HEK293 (cell line): Measurements from ENCODE around the gene MARCO.

Experiments
- CTCF ChIA-PET: fragments of 350-600 bp; formaldehyde crosslinking; extraction: SDS; loops from one replicate; lab custom pipeline; 2021; ENCODE audit warnings: antibody characterized with exemption; lab: Yijun Ruan, JAX
- POLR2A ChIA-PET: fragments of 300-600 bp; formaldehyde crosslinking; extraction: SDS; loops from one replicate; lab custom pipeline; 2020; ENCODE audit warnings: antibody characterized with exemption, inconsistent platforms; lab: Yijun Ruan, JAX
- H3K27ac ChIP-seq: fragments of 200-500 bp; sonication (Bioruptor generic); 2 replicates; pipeline ENCODE4 v1.5.1; 2014; ENCODE audit warnings: low read depth, low read length, control low read depth, inconsistent platforms; ENCODE audit errors: extremely low read depth
- H3K36me3 ChIP-seq, 2 experiments: fragments of 200-500 bp in 1 of 2; sonication (Bioruptor generic) in 1 of 2; 1 replicate in 1 of 2; 2 replicates in 1 of 2; pipeline ENCODE4 v1.5.1; 2014 to 2017; ENCODE audit warnings: inconsistent platforms in 2 of 2, low read length in 2 of 2; ENCODE audit not compliant: control insufficient read depth in 2 of 2, insufficient read depth in 1 of 2
- H3K4me1 ChIP-seq: fragments of 200-500 bp; sonication (Bioruptor generic); 2 replicates; pipeline ENCODE4 v1.5.1; 2014; ENCODE audit warnings: mild to moderate bottlenecking, low read length, inconsistent platforms; ENCODE audit not compliant: control insufficient read depth, insufficient read depth
- H3K4me3 ChIP-seq: 2 replicates; pipeline ENCODE4 v1.5.1; 2011; ENCODE audit warnings: low read depth, mild to moderate bottlenecking, control low read depth, low read length, moderate library complexity
- H3K9me3 ChIP-seq: fragments of 200-500 bp; sonication (Bioruptor generic); 2 replicates; pipeline ENCODE4 v1.5.1; 2014; ENCODE audit warnings: low read depth, low read length, inconsistent platforms; ENCODE audit not compliant: control insufficient read depth, insufficient read depth
- GLI4 ChIP-seq: fragments of 450-650 bp; formaldehyde crosslinking; IDR thresholded peaks from 2 replicates; pipeline ENCODE4 v1.5.1; 2016; ENCODE audit warnings: missing biosample characterization, missing genetic modification characterization
- HOXC10 ChIP-seq: sonication (generic); formaldehyde crosslinking; IDR thresholded peaks from 2 replicates; pipeline ENCODE4 v1.8.1; 2023; ENCODE audit warnings: mild to moderate bottlenecking, missing genetic modification reagents
- MYNN ChIP-seq: fragments of 450-650 bp; formaldehyde crosslinking; IDR thresholded peaks from 2 replicates; pipeline ENCODE4 v1.5.1; 2016; ENCODE audit warnings: missing biosample characterization, missing genetic modification characterization, borderline replicate concordance
- SCRT1 ChIP-seq: fragments of 450-650 bp; formaldehyde crosslinking; IDR thresholded peaks from 2 replicates; pipeline ENCODE4 v1.5.1; 2016; ENCODE audit warnings: missing biosample characterization, missing genetic modification characterization, borderline replicate concordance
- ZFP3 ChIP-seq: fragments of 450-650 bp; formaldehyde crosslinking; IDR thresholded peaks from 2 replicates; pipeline ENCODE4 v1.5.1; 2016; ENCODE audit warnings: low read depth, missing biosample characterization, missing genetic modification characterization
- ZNF114 ChIP-seq: fragments of 450-650 bp; formaldehyde crosslinking; IDR thresholded peaks from 2 replicates; pipeline ENCODE4 v1.5.0; 2017; ENCODE audit warnings: missing biosample characterization, missing genetic modification characterization
- ZNF174 ChIP-seq: fragments of 450-650 bp; formaldehyde crosslinking; IDR thresholded peaks from 2 replicates; pipeline ENCODE4 v1.5.0; 2017; ENCODE audit warnings: missing biosample characterization, mild to moderate bottlenecking, missing genetic modification characterization
- ZNF223 ChIP-seq: fragments of 450-650 bp; formaldehyde crosslinking; IDR thresholded peaks from 2 replicates; pipeline ENCODE4 v1.5.1; 2016; ENCODE audit warnings: missing biosample characterization, missing genetic modification characterization
- ZNF302 ChIP-seq: fragments of 450-650 bp; formaldehyde crosslinking; IDR thresholded peaks from 2 replicates; pipeline ENCODE4 v1.5.1; 2016; ENCODE audit warnings: missing biosample characterization, missing genetic modification characterization, low read depth
- ZNF335 ChIP-seq: fragments of 450-650 bp; formaldehyde crosslinking; conservative IDR thresholded peaks from 2 replicates; pipeline ENCODE4 v1.5.1; 2016; ENCODE audit warnings: missing biosample characterization, missing genetic modification characterization
- ZNF341 ChIP-seq: fragments of 450-650 bp; formaldehyde crosslinking; IDR thresholded peaks from 2 replicates; pipeline ENCODE4; 2016; ENCODE audit warnings: low read depth, missing biosample characterization, missing genetic modification characterization
- ZNF544 ChIP-seq: fragments of 450-650 bp; formaldehyde crosslinking; IDR thresholded peaks from 2 replicates; pipeline ENCODE4 v1.5.0; 2017; ENCODE audit warnings: missing biosample characterization, missing genetic modification characterization
- ZNF549 ChIP-seq: fragments of 450-650 bp; IDR thresholded peaks from 2 replicates; pipeline ENCODE4 v1.5.1; 2018; ENCODE audit warnings: missing biosample characterization, missing genetic modification characterization, mild to moderate bottlenecking, inconsistent platforms, moderate library complexity
- ZNF560 ChIP-seq: fragments of 450-650 bp; formaldehyde crosslinking; IDR thresholded peaks from 2 replicates; pipeline ENCODE4 v1.5.1; 2017; ENCODE audit warnings: missing biosample characterization, missing genetic modification characterization, borderline replicate concordance
- ZNF660 ChIP-seq: fragments of 450-650 bp; IDR thresholded peaks from 2 replicates; pipeline ENCODE4 v1.5.1; 2018; ENCODE audit warnings: missing biosample characterization, mild to moderate bottlenecking, missing genetic modification characterization
- ZNF670 ChIP-seq: fragments of 450-650 bp; formaldehyde crosslinking; IDR thresholded peaks from 2 replicates; pipeline ENCODE4 v1.5.1; 2016; ENCODE audit warnings: missing biosample characterization, missing genetic modification characterization, low read depth
- ZNF701 ChIP-seq: fragments of 450-650 bp; formaldehyde crosslinking; IDR thresholded peaks from 2 replicates; pipeline ENCODE4 v1.5.1; 2016; ENCODE audit warnings: missing biosample characterization, missing genetic modification characterization
- TF ChIP-seq, protein P1 (sequence below): fragments of 450-650 bp; formaldehyde crosslinking; conservative IDR thresholded peaks from 2 replicates; pipeline ENCODE4 v1.5.1; 2016; ENCODE audit warnings: low read depth, missing biosample characterization, missing genetic modification characterization
- TF ChIP-seq, protein P2 (sequence below): fragments of 450-650 bp; formaldehyde crosslinking; IDR thresholded peaks from 2 replicates; pipeline ENCODE4 v1.5.1; 2017; ENCODE audit warnings: missing biosample characterization, missing genetic modification characterization
- TF ChIP-seq, protein P3 (sequence below): fragments of 450-650 bp; formaldehyde crosslinking; IDR thresholded peaks from 2 replicates; pipeline ENCODE4; 2016; ENCODE audit warnings: missing biosample characterization, missing genetic modification characterization

Gene MARCO

DNA sequence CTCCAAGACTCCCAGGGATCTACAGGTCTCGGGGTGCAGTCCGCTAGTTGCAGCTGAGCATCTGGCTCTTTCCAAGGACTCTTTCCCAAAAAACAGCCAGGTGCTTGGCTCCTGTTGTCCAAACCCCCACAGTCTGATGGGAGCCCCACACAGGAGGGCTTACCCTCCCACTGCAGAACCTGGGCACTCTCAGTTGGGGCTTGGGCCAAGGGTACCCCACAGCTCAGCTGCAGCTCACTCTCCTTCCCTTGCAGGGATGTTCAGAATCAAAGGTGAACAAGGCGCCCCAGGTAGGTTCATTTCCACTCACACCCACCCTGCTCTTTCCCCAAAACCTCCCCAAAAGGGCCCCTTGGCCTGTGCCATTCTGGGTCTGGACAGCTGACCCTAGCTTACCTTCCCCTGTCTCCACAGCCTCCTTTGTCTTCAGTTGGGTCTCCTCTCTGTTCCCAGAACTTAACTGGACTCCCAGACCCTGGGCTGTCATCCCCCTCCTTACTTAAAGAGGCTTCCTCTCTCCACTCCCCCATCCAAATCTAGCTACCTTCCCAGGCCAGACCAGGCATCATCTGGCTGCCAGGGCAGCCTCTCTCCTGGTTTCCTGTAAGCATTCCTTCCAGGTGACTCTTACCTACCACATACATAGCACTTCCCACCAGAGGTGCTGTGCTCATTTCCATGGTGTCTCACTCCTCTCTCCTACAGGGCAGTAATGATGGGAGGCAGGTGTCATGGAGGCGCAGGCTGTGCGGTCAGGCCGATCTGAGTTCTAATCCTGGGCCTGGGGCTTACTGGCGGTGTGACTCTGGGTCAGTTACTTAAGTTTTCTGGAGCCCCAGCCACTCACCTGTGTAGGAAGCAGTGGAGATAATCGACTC, 29.5 kb downstream of the MARCO start (continued):
- TF ChIP-seq, protein P1, sequence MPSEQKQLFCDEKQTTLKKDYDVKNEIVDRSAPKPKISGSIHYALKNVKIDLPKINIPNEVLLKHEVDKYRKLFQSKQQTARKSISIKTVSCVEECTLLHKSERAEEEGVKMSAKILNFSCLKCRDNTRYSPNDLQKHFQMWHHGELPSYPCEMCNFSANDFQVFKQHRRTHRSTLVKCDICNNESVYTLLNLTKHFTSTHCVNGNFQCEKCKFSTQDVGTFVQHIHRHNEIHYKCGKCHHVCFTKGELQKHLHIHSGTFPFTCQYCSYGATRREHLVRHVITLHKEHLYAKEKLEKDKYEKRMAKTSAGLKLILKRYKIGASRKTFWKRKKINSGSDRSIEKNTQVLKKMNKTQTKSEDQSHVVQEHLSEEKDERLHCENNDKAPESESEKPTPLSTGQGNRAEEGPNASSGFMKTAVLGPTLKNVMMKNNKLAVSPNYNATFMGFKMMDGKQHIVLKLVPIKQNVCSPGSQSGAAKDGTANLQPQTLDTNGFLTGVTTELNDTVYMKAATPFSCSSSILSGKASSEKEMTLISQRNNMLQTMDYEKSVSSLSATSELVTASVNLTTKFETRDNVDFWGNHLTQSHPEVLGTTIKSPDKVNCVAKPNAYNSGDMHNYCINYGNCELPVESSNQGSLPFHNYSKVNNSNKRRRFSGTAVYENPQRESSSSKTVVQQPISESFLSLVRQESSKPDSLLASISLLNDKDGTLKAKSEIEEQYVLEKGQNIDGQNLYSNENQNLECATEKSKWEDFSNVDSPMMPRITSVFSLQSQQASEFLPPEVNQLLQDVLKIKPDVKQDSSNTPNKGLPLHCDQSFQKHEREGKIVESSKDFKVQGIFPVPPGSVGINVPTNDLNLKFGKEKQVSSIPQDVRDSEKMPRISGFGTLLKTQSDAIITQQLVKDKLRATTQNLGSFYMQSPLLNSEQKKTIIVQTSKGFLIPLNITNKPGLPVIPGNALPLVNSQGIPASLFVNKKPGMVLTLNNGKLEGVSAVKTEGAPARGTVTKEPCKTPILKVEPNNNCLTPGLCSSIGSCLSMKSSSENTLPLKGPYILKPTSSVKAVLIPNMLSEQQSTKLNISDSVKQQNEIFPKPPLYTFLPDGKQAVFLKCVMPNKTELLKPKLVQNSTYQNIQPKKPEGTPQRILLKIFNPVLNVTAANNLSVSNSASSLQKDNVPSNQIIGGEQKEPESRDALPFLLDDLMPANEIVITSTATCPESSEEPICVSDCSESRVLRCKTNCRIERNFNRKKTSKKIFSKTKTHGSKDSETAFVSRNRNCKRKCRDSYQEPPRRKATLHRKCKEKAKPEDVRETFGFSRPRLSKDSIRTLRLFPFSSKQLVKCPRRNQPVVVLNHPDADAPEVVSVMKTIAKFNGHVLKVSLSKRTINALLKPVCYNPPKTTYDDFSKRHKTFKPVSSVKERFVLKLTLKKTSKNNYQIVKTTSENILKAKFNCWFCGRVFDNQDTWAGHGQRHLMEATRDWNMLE (tag by site-specific recombination): no peak
- no peak for TF ChIP-seq ZNF335 (tag by site-specific recombination)
- no peak for TF ChIP-seq ZNF701 (tag by site-specific recombination)

DNA sequence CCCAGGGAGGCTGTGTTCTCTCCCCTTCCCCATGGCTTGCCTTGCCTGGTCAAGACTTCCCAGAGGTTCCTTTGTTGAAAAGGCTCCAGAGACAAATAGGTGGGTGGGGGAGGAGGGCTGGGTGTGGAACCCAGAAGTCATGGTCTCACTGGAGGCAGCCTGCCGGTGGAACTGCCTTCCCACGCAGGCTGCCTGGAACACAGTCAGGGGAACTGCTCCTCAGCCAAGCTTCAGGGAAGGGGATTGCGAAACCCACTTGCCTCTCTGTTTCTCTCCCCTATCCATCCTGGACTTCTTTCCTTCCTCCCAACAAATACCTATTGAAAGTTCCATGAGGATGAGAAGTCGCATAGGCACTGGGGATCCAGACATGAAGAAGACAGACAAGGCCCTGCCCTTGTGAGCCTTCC, 31.6 kb downstream of the MARCO start:
- CTCF ChIA-PET: no interaction called here
- POLR2A ChIA-PET: no interaction called here
- H3K9me3 ChIP-seq: no peaks in the 10 kb centered on the region
- H3K4me1 ChIP-seq: no peaks in the 10 kb centered on the region
- TF ChIP-seq MYNN: no peak
- TF ChIP-seq SCRT1 (tag by site-specific recombination): no peak
- TF ChIP-seq, protein P2, sequence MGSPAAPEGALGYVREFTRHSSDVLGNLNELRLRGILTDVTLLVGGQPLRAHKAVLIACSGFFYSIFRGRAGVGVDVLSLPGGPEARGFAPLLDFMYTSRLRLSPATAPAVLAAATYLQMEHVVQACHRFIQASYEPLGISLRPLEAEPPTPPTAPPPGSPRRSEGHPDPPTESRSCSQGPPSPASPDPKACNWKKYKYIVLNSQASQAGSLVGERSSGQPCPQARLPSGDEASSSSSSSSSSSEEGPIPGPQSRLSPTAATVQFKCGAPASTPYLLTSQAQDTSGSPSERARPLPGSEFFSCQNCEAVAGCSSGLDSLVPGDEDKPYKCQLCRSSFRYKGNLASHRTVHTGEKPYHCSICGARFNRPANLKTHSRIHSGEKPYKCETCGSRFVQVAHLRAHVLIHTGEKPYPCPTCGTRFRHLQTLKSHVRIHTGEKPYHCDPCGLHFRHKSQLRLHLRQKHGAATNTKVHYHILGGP: no peak
- TF ChIP-seq ZNF660 (tag by site-specific recombination): no peak
- no peak for TF ChIP-seq ZNF544 (tag by site-specific recombination)
- TF ChIP-seq ZNF223 (tag by site-specific recombination): no peak
- TF ChIP-seq ZNF302 (tag by site-specific recombination): no peak
- TF ChIP-seq GLI4 (tag by site-specific recombination): no peak
- TF ChIP-seq ZNF114: no peak
- no peak for TF ChIP-seq HOXC10 (CRISPR knock-in tag)
- no peak for TF ChIP-seq ZNF560 (tag by site-specific recombination)
- no peak for TF ChIP-seq ZFP3
- TF ChIP-seq ZNF174 (tag by site-specific recombination): no peak
- TF ChIP-seq ZNF670 (tag by site-specific recombination): no peak
- TF ChIP-seq, protein P3, sequence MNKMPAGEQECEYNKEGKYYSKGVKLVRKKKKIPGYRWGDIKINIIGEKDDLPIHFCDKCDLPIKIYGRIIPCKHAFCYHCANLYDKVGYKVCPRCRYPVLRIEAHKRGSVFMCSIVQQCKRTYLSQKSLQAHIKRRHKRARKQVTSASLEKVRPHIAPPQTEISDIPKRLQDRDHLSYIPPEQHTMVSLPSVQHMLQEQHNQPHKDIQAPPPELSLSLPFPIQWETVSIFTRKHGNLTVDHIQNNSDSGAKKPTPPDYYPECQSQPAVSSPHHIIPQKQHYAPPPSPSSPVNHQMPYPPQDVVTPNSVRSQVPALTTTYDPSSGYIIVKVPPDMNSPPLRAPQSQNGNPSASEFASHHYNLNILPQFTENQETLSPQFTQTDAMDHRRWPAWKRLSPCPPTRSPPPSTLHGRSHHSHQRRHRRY: no peak
- no peak for TF ChIP-seq ZNF341 (tag by site-specific recombination)
- no peak for TF ChIP-seq ZNF549 (tag by site-specific recombination)
- no peaks in the 10 kb centered on the region for H3K36me3 ChIP-seq
- no peak overlapping the region for H3K27ac ChIP-seq
- H3K4me3 ChIP-seq: no peak overlapping the region
